SU-DHL-6 (cell line): Measurements from ENCODE around the gene ELMO1.

Experiments
- H2AFZ ChIP-seq: fragments of 200-600 bp; sonication (generic); 2 replicates; pipeline ENCODE4 v1.6.1; 2014; ENCODE audit warnings: low read depth, mild to moderate bottlenecking, moderate library complexity, mixed read lengths, antibody characterized with exemption, low read length; ENCODE audit not compliant: severe bottlenecking
- H3F3A ChIP-seq: fragments of 200-600 bp; shearing (Covaris generic); 2 replicates; pipeline ENCODE4 v1.6.0; 2016; ENCODE audit warnings: antibody characterized with exemption, mild to moderate bottlenecking; ENCODE audit not compliant: insufficient read depth
- H3K27ac ChIP-seq: fragments of 200-600 bp; sonication (generic); 2 replicates; pipeline ENCODE4 v1.5.1; 2016; ENCODE audit warnings: low read depth, mild to moderate bottlenecking, low read length, moderate library complexity, mixed read lengths
- H3K27me3 ChIP-seq: fragments of 200-600 bp; sonication (generic), shearing (Covaris generic); 2 replicates; pipeline ENCODE4 v1.6.0; 2014; ENCODE audit warnings: mild to moderate bottlenecking, low read length
- H3K36me3 ChIP-seq: fragments of 200-600 bp; sonication (generic); 2 replicates; pipeline ENCODE4 v1.6.1; 2014; ENCODE audit warnings: mild to moderate bottlenecking, low read length, mixed read lengths
- H3K4me2 ChIP-seq: fragments of 300-600, 200-600 bp; shearing (Covaris generic), sonication (generic); 2 replicates; pipeline ENCODE4 v1.6.0; 2014; ENCODE audit warnings: low read length, low read depth, mild to moderate bottlenecking; ENCODE audit not compliant: poor library complexity, severe bottlenecking
- H3K4me3 ChIP-seq: fragments of 200-600 bp; sonication (generic); 2 replicates; pipeline ENCODE4 v1.5.1; 2014; ENCODE audit warnings: antibody characterized with exemption, low read length, mild to moderate bottlenecking, mixed read lengths; ENCODE audit not compliant: insufficient read depth, poor library complexity, severe bottlenecking
- H3K79me2 ChIP-seq: fragments of 200-600 bp; sonication (generic); 2 replicates; pipeline ENCODE4 v1.6.1; 2014; ENCODE audit warnings: mild to moderate bottlenecking, low read length, moderate library complexity; ENCODE audit not compliant: insufficient read depth
- H3K9ac ChIP-seq: fragments of 200-600 bp; sonication (generic); 2 replicates; pipeline ENCODE4 v1.7.0; 2014; ENCODE audit warnings: mild to moderate bottlenecking, low read length
- H3K9me2 ChIP-seq: fragments of 200-600 bp; sonication (generic); replicated peaks from 2 replicates; pipeline ENCODE4 v1.6.1; 2014; ENCODE audit warnings: low read length; ENCODE audit not compliant: insufficient read depth
- H3K9me3 ChIP-seq: fragments of 200-600 bp; sonication (generic); 2 replicates; pipeline ENCODE4 v1.6.1; 2014; ENCODE audit warnings: low read length, mixed read lengths; ENCODE audit not compliant: insufficient read depth
- H4K20me1 ChIP-seq: fragments of 200-600 bp; sonication (generic); 2 replicates; pipeline ENCODE4 v1.6.1; 2014; ENCODE audit warnings: low read depth, mild to moderate bottlenecking, antibody characterized with exemption, low read length, moderate library complexity, mixed read lengths
- EZH2phosphoT487 ChIP-seq: fragments of 200-600 bp; sonication (generic), shearing (Covaris generic); conservative IDR thresholded peaks from 2 replicates; pipeline ENCODE4 v1.6.1; 2018; ENCODE audit warnings: mild to moderate bottlenecking, antibody characterized with exemption, low read length, moderate library complexity, mixed read lengths
- TF ChIP-seq, protein P1 (sequence below): fragments of 200-600 bp; sonication (generic); IDR thresholded peaks from one replicate; pipeline ENCODE4 v1.5.1; 2017; ENCODE audit warnings: antibody characterized with exemption, mild to moderate bottlenecking, low read length, moderate library complexity; ENCODE audit not compliant: insufficient read depth, poor library complexity, severe bottlenecking

The ELMO1 gene

DNA sequence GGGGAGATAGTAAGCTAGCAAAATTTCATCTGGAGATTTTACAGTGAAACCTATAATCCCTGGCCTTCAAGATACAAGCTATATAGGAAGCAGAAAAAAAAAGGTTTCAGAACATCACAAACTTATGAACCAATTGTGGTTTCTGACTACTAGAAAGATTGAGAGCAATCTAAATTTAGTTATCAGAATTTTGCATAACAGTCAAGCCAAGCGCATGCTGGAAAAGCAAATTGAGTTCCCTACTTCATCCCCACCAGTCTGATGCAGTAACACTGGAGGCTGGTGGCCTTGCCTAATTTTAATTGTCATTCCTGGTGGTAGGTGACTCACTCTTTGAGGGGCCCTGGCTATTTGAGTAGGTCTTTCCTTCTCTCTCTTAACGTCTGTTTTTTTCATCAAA is 46.3 kb upstream of the ELMO1 start:
- H3F3A ChIP-seq: no peaks in the 10 kb centered on the region
- H3K9ac ChIP-seq: no peak overlapping the region
- H3K9me3 ChIP-seq: no peaks in the 10 kb centered on the region
- no peaks in the 10 kb centered on the region for H3K9me2 ChIP-seq
- TF ChIP-seq, protein P1, sequence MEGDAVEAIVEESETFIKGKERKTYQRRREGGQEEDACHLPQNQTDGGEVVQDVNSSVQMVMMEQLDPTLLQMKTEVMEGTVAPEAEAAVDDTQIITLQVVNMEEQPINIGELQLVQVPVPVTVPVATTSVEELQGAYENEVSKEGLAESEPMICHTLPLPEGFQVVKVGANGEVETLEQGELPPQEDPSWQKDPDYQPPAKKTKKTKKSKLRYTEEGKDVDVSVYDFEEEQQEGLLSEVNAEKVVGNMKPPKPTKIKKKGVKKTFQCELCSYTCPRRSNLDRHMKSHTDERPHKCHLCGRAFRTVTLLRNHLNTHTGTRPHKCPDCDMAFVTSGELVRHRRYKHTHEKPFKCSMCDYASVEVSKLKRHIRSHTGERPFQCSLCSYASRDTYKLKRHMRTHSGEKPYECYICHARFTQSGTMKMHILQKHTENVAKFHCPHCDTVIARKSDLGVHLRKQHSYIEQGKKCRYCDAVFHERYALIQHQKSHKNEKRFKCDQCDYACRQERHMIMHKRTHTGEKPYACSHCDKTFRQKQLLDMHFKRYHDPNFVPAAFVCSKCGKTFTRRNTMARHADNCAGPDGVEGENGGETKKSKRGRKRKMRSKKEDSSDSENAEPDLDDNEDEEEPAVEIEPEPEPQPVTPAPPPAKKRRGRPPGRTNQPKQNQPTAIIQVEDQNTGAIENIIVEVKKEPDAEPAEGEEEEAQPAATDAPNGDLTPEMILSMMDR: no peak
- no peak for TF ChIP-seq EZH2phosphoT487
- H2AFZ ChIP-seq: no peak overlapping the region
- H3K4me2 ChIP-seq: no peak overlapping the region
- H3K27me3 ChIP-seq: no peaks in the 10 kb centered on the region
- H3K36me3 ChIP-seq: no peaks in the 10 kb centered on the region
- no peak overlapping the region for H3K27ac ChIP-seq
- no peak overlapping the region for H3K4me3 ChIP-seq
- no peaks in the 10 kb centered on the region for H3K79me2 ChIP-seq
- no peaks in the 10 kb centered on the region for H4K20me1 ChIP-seq

DNA sequence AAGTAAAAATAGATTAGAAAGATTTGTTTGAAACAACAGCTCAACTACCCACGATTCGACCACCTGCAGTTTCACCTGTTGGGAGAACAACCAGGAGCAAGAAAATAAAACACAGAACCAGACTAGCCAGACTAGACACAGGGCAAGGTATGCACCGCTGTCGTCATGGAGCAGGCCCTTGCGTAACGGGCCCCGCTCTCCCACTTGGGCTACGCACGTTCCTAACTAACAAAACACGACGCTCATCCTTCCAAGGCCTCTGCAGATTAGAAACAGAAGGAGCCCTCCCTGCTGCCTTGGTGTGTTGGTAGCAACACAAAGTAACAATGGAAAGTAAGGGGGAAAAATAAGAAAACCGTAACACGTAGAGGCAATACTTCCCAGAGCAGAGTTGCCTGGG is 45.1 kb upstream of the ELMO1 start:
- no peaks in the 10 kb centered on the region for H3K36me3 ChIP-seq
- TF ChIP-seq, protein P1: no peak
- TF ChIP-seq EZH2phosphoT487: no peak

DNA sequence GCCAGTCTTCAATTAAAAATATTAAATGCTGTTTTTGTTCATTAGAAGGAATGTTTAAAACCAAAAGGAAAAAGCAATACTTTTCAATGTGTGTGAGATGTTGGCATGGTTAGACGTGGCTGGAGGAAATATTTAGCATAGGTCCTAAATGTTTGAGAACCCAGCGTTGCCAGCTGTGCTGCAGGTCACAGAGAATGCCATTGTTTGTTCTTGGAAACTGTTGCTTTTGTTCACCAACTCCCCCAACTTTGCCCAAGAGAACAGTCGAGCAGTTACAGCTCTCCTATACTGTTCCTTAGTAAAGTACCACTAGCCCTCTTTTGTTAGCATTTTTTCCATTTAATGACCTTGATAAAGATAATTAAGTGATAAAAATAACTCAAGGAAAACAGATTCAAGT is 44.5 kb upstream of the ELMO1 start:
- Histone ChIP-seq H3K9ac (no peak overlapping the region), H3K27ac (no peak overlapping the region), H3K79me2 (no peaks in the 10 kb centered on the region), H3F3A (no peaks in the 10 kb centered on the region), H3K27me3 (no peaks in the 10 kb centered on the region), H3K4me3 (no peak overlapping the region), H4K20me1 (no peaks in the 10 kb centered on the region), H3K9me2 (no peaks in the 10 kb centered on the region), H3K9me3 (peaks cover 6% of the 10 kb centered on the region; the same call in 1 of the 2 replicates), H3K4me2 (no peak overlapping the region), H2AFZ (no peak overlapping the region), H3K36me3 (no peaks in the 10 kb centered on the region)
- TF ChIP-seq EZH2phosphoT487: no peak
- TF ChIP-seq, protein P1: no peak

More for the DNA sequence above, 45.1 kb upstream of the ELMO1 start:
- Histone ChIP-seq H4K20me1 (no peaks in the 10 kb centered on the region), H3K4me2 (no peak overlapping the region), H3F3A (no peaks in the 10 kb centered on the region), H3K9ac (no peak overlapping the region), H3K9me3 (no peaks in the 10 kb centered on the region), H3K9me2 (no peaks in the 10 kb centered on the region), H2AFZ (no peak overlapping the region), H3K79me2 (no peaks in the 10 kb centered on the region), H3K4me3 (no peak overlapping the region), H3K27me3 (no peaks in the 10 kb centered on the region), H3K27ac (no peak overlapping the region)
